Measurements from ENCODE around the gene SNTA1.

Gene SNTA1

DNA sequence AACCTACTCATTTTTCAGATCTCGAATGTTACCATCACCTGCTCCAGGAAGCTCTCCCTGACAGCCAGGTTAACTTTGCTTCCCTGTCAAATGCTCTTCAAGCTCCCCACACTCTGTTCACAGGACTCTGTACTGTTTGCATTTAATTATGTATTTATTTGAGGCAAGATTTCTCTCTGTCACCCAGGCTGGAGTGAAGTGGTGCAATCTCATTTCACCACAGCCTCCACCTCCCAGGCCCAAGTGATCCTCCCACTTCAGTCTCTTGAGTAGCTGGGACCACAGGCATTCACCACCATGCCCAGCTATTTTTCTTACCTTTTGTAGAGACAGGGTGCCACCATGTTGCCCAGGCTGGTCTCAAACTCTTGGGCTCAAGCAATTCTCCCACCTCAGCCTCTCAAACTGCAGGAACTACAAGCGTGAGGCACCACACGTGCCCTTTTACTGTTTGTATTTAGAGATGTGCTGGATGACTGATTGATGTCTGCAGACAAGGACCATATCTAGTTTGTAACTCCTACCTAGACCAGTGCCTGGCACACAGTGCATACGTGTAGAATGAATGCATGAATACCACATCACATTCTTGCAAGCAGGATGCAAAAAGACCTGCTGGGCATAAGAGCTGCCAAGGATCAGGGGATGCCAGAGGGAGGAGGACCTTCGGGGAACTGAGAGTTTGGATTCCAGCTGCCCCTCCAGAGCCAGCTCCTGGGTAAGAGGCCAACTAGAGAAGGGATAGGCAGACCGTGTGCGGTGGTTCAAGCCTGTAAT lies 30.7 kb upstream of the SNTA1 start:
- no peak overlapping the region for H3K4me2 ChIP-seq (ENCODE audit: low read depth, low read length, poor library complexity, severe bottlenecking)
- H3K4me3 ChIP-seq (ENCODE audit: insufficient read depth, low read length, poor library complexity, severe bottlenecking): no peak overlapping the region
- H3F3A ChIP-seq (ENCODE audit: insufficient read depth): no peaks in the 10 kb centered on the region
- no peak overlapping the region for H2AFZ ChIP-seq (ENCODE audit: low read depth, low read length, severe bottlenecking)
- no peaks in the 10 kb centered on the region for H4K20me1 ChIP-seq (ENCODE audit: low read depth, low read length)
- no peak overlapping the region for H3K27ac ChIP-seq (ENCODE audit: low read depth, low read length)
- H3K9me2 ChIP-seq (replicated peaks; ENCODE audit: insufficient read depth, low read length): no peaks in the 10 kb centered on the region
- no peaks in the 10 kb centered on the region for H3K9me3 ChIP-seq (ENCODE audit: insufficient read depth, low read length)
- no peaks in the 10 kb centered on the region for H3K27me3 ChIP-seq (ENCODE audit: low read length)
- no peaks in the 10 kb centered on the region for H3K36me3 ChIP-seq (ENCODE audit: low read length)
- H3K79me2 ChIP-seq (ENCODE audit: insufficient read depth, low read length): no peaks in the 10 kb centered on the region
- no peak overlapping the region for H3K9ac ChIP-seq (ENCODE audit: low read length)
- no peak for TF ChIP-seq EZH2phosphoT487 (conservative IDR thresholded peaks at IDR 0.05; ENCODE audit: low read length)
- TF ChIP-seq, protein P1, sequence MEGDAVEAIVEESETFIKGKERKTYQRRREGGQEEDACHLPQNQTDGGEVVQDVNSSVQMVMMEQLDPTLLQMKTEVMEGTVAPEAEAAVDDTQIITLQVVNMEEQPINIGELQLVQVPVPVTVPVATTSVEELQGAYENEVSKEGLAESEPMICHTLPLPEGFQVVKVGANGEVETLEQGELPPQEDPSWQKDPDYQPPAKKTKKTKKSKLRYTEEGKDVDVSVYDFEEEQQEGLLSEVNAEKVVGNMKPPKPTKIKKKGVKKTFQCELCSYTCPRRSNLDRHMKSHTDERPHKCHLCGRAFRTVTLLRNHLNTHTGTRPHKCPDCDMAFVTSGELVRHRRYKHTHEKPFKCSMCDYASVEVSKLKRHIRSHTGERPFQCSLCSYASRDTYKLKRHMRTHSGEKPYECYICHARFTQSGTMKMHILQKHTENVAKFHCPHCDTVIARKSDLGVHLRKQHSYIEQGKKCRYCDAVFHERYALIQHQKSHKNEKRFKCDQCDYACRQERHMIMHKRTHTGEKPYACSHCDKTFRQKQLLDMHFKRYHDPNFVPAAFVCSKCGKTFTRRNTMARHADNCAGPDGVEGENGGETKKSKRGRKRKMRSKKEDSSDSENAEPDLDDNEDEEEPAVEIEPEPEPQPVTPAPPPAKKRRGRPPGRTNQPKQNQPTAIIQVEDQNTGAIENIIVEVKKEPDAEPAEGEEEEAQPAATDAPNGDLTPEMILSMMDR (IDR thresholded peaks at IDR 0.05; ENCODE audit: insufficient read depth, low read length, poor library complexity, severe bottlenecking): no peak

DNA sequence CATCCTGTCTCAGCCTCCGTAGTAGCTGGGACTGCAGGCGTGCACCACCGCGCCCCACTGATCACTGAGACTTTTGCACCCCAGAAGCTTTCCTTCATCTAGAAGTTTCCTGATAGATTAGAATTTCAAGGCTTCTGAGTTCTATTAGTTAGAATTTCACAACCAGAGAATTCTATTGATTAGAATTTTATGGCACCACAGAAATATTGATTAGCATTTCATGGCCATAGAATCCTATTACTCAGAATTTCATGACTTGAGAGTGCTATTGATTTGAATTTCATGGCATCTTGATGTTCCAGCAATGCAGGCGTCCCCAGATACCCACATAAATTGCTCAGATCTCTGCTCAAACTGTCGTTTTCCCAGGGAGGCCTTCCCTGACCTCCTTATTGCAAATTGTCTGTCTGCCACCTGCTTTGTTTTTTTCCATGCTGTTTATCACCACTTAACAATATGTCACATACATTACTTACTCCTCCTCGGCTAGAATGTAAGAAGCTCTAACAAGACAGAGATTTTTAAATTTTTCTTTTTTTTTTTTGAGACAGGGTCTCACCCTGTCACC lies 29.4 kb upstream of the SNTA1 start:
- Histone ChIP-seq H3K79me2 (ENCODE audit: insufficient read depth, low read length) (no peaks in the 10 kb centered on the region), H3K4me3 (ENCODE audit: insufficient read depth, low read length, poor library complexity, severe bottlenecking) (no peak overlapping the region), H3K9ac (ENCODE audit: low read length) (no peak overlapping the region), H2AFZ (ENCODE audit: low read depth, low read length, severe bottlenecking) (no peak overlapping the region), H4K20me1 (ENCODE audit: low read depth, low read length) (no peaks in the 10 kb centered on the region), H3K36me3 (ENCODE audit: low read length) (no peaks in the 10 kb centered on the region), H3K4me2 (ENCODE audit: low read depth, low read length, poor library complexity, severe bottlenecking) (no peak overlapping the region), H3K27ac (ENCODE audit: low read depth, low read length) (no peak overlapping the region), H3K9me3 (ENCODE audit: insufficient read depth, low read length) (no peaks in the 10 kb centered on the region), H3K27me3 (ENCODE audit: low read length) (no peaks in the 10 kb centered on the region), H3F3A (ENCODE audit: insufficient read depth) (no peaks in the 10 kb centered on the region), H3K9me2 (replicated peaks; ENCODE audit: insufficient read depth, low read length) (no peaks in the 10 kb centered on the region)
- no peak for TF ChIP-seq EZH2phosphoT487 (conservative IDR thresholded peaks at IDR 0.05; ENCODE audit: low read length)
- TF ChIP-seq, protein P1 (IDR thresholded peaks at IDR 0.05; ENCODE audit: insufficient read depth, low read length, poor library complexity, severe bottlenecking): no peak

DNA sequence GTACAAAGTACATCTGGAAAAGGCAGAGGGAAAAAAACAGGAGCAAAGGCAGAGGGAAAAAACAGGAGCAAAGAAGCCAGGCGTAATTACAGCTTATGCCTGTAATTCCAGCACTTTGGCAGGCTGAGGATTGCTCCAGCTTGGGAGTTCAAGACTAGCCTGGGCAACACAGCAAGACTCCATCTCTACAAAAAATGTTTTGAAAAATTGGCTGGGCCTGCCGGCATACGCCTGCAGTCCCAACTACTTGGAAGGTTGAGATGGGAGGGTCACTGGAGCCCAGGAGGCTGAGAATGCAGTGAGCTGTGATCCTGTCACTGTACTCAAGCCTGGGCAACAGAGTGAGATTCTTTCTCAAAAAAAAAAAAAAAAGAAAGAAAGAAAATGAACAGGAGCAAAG lies 27.3 kb upstream of the SNTA1 start:
- TF ChIP-seq, protein P1 (IDR thresholded peaks at IDR 0.05; ENCODE audit: insufficient read depth, low read length, poor library complexity, severe bottlenecking): no peak
- TF ChIP-seq EZH2phosphoT487 (conservative IDR thresholded peaks at IDR 0.05; ENCODE audit: low read length): no peak
- Histone ChIP-seq H3F3A (ENCODE audit: insufficient read depth) (no peaks in the 10 kb centered on the region), H4K20me1 (ENCODE audit: low read depth, low read length) (no peaks in the 10 kb centered on the region), H3K4me2 (ENCODE audit: low read depth, low read length, poor library complexity, severe bottlenecking) (no peak overlapping the region), H3K9me2 (replicated peaks; ENCODE audit: insufficient read depth, low read length) (no peaks in the 10 kb centered on the region), H3K9me3 (ENCODE audit: insufficient read depth, low read length) (no peaks in the 10 kb centered on the region), H3K4me3 (ENCODE audit: insufficient read depth, low read length, poor library complexity, severe bottlenecking) (no peak overlapping the region), H3K36me3 (ENCODE audit: low read length) (no peaks in the 10 kb centered on the region), H3K27me3 (ENCODE audit: low read length) (no peaks in the 10 kb centered on the region), H3K79me2 (ENCODE audit: insufficient read depth, low read length) (no peaks in the 10 kb centered on the region), H2AFZ (ENCODE audit: low read depth, low read length, severe bottlenecking) (no peak overlapping the region), H3K27ac (ENCODE audit: low read depth, low read length) (no peak overlapping the region), H3K9ac (ENCODE audit: low read length) (no peak overlapping the region)
